ENCODE data around the gene ATF6. TPM values are rescaled to one million over a fixed set of nuclear protein-coding genes. Genes with fewer than 3 reads are reported as not detected.

The ATF6 gene
- total and polyA plus RNA-seq, 9 of the 15 experiments (the other 6 are each of a cell fraction or from before 2014, with no cell fraction given) = 11.7 to 32.4 (median 20.4) TPM

DNA sequence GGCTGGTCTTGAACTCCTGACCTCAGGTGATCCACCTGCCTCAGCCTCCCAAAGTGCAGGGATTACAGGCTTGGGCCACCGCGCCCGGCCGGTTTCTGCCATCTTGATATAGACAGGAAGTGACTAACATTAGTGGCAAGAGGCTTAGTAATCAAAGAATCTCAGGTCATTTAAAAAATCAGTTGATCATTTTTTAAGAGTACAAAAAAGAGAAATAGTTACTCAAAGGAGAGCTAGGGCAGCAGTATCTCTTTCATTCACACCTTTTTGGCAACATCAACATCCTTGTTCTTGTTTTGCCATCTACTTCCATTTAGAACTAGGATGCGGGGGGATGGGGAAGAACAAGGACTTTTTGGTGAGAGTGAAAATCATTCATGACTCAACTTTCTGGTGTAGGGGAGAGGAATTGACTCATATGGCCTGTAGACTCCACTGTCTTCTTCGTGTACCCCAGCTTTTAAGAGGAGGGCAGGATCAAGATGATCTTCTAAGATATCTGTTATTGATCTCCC, 36.0 kb upstream of the ATF6 start (continued):
- no peak for TF ChIP-seq ZBED1 (IDR thresholded peaks at IDR 0.05)
- TF ChIP-seq ZNF707 (CRISPR knock-in tag; conservative IDR thresholded peaks at IDR 0.05) = no peak
- peak; percentile 59; the same call in 1 of the 2 replicates for TF ChIP-seq SMARCC2 (IDR thresholded peaks at IDR 0.05; ENCODE audit: low read depth)
- TF ChIP-seq, protein P1, sequence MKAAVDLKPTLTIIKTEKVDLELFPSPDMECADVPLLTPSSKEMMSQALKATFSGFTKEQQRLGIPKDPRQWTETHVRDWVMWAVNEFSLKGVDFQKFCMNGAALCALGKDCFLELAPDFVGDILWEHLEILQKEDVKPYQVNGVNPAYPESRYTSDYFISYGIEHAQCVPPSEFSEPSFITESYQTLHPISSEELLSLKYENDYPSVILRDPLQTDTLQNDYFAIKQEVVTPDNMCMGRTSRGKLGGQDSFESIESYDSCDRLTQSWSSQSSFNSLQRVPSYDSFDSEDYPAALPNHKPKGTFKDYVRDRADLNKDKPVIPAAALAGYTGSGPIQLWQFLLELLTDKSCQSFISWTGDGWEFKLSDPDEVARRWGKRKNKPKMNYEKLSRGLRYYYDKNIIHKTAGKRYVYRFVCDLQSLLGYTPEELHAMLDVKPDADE (conservative IDR thresholded peaks at IDR 0.05; ENCODE audit: control insufficient read depth, low read depth, low read length) = no peak
- TF ChIP-seq, protein P2, sequence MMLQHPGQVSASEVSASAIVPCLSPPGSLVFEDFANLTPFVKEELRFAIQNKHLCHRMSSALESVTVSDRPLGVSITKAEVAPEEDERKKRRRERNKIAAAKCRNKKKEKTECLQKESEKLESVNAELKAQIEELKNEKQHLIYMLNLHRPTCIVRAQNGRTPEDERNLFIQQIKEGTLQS (IDR thresholded peaks at IDR 0.05) = peak; percentile 85
- TF ChIP-seq, protein P2 (CRISPR knock-in tag; conservative IDR thresholded peaks at IDR 0.05) = no peak
- TF ChIP-seq, protein P3, sequence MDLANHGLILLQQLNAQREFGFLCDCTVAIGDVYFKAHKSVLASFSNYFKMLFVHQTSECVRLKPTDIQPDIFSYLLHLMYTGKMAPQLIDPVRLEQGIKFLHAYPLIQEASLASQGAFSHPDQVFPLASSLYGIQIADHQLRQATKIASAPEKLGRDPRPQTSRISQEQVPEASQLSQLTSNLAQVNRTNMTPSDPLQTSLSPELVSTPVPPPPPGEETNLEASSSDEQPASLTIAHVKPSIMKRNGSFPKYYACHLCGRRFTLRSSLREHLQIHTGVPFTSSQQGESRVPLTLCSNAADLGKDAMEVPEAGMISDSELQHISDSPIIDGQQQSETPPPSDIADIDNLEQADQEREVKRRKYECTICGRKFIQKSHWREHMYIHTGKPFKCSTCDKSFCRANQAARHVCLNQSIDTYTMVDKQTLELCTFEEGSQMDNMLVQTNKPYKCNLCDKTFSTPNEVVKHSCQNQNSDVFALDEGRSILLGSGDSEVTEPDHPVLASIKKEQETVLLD (IDR thresholded peaks at IDR 0.05) = peak; percentile 63; the same call in 1 of the 2 replicates
- TF ChIP-seq IFI16 (CRISPR knock-in tag; IDR thresholded peaks at IDR 0.05) = no peak
- no peak for TF ChIP-seq CHD2 (IDR thresholded peaks at IDR 0.05; ENCODE audit: low read depth, low read length)
